ENCODE data around the gene CDX2.

GRCh38 chr13:27979765-27980279, 10.7 kb upstream of the CDX2 start:
- TF ChIP-seq EZH2 (IDR thresholded peaks at IDR 0.05; ENCODE audit: borderline replicate concordance) (peak; percentile 76), CTCF (IDR thresholded peaks at IDR 0.05; ENCODE audit: poor library complexity) (no peak), EZH2phosphoT487 (IDR thresholded peaks at IDR 0.05; ENCODE audit: low read depth, severe bottlenecking, unreplicated experiment) (no peak)
